ENCODE measurements around the gene SRP9. TPM values are rescaled to one million over a fixed set of nuclear protein-coding genes. Genes with fewer than 3 reads are reported as not detected.

SRP9 gene
- polyA plus RNA-seq (ENCODE audit: insufficient read length) = 168 TPM

GRCh38 chr1:225777583-225778336, at the start of gene SRP9:
Gene SRP9 (plus strand): TSS chr1:225777826. CDS start chr1:225777941, 115 bp downstream.
- peak; percentile 97 for DNase-seq (ENCODE audit: low read depth)

GRCh38 chr1:225731491-225731890, 46.1 kb upstream of the SRP9 start:
- no peak for DNase-seq (ENCODE audit: low read depth)

- no peak for DNase-seq (ENCODE audit: low read depth)
Measured at GRCh38 chr1:225733254-225733653, 44.4 kb upstream of the SRP9 start.

GRCh38 chr1:225735252-225736149, 42.1 kb upstream of the SRP9 start:
- peak; percentile 62 for DNase-seq (ENCODE audit: low read depth)

- DNase-seq (ENCODE audit: low read depth) = no peak
Measured at GRCh38 chr1:225736437-225737098, 41.1 kb upstream of the SRP9 start.

- DNase-seq (ENCODE audit: low read depth) = no peak
Measured at GRCh38 chr1:225737161-225737560, 40.5 kb upstream of the SRP9 start.

DNA sequence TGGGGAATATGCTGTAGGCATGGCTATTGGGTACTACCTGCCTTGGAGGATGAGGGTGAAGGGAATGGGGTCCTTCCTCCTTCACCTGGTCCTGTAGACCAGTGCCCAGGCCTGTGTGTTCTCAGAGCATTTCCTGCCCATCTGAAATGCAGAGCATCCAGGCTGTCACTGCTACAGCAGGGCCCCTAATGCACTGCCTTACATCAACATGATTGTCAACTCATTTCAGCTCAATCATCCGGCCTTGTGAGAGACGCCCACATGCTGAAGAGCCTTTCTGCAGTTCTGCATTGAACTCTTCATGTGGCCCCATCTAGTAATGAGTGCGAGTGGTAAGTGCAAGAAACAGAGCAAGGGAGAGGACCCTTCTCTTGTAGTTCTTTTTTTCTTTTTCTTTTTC, 39.8 kb upstream of the SRP9 start:
- DNase-seq (ENCODE audit: low read depth) = no peak

DNA sequence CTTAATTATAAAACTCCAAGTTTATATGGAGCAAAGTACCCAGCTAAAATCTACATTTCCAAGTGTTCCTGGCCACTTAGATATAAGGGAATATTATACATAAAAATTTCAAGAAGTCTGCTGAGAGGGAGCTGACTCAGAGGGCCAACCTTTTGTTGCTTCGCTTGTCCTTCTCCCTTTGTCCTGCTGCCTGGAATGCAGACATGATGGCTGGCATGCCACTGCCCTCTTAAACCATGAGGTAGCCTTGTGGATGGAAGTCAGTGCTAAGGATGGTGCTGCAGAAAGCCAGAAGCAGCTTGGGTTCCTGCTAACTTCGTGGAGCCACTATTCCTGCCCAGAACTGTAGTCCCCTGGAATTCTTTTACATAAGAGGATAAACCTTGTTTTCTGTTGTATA, 38.9 kb upstream of the SRP9 start:
- DNase-seq (ENCODE audit: low read depth) = no peak

DNA sequence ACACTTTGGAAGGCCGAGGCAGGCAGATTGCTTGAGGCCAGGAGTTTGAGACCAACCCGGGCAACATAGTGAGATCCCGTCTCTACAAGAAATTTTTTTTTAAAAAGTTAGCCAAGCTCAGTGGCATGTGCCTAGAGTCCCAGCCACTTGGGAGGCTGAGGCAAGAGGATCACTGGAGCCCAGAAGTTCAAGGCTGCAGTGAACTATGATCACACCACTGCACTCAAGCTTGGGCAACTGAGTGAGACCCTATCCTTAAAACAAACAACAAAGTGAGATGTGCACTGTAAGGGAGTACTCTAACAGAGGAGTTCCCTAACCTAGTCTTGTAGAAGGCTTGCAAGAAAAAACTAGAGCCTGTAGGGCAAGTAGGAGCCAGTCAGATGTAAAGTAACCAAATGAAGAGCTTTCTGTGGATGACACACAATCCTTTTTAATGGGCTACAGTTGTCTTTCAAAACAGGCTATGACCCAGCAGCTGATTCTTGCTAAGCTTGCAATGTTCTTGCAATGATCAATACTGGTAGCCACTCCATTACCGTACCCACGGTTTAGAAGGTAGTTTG, 38.0 kb upstream of the SRP9 start:
- no peak for DNase-seq (ENCODE audit: low read depth)

DNA sequence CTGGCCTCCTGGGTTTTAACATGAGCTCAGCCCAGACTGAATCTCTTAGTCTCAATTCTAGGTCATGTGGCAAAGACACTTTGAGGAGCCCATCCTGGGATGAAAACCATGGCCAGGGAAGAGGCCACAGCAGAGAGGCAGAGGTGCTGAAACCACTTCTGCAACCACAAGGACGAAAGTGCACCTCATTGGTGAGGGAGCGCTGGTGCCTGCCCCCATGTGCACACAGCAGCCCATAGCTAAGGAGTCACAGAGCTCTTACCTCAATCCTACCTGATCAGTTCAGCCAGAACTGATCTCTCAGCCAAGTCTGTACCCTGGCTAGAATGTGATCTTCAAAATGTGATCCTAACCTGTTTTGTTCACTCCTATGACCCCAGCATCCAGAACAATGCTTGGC, 32.9 kb upstream of the SRP9 start:
- DNase-seq (ENCODE audit: low read depth) = no peak

DNA sequence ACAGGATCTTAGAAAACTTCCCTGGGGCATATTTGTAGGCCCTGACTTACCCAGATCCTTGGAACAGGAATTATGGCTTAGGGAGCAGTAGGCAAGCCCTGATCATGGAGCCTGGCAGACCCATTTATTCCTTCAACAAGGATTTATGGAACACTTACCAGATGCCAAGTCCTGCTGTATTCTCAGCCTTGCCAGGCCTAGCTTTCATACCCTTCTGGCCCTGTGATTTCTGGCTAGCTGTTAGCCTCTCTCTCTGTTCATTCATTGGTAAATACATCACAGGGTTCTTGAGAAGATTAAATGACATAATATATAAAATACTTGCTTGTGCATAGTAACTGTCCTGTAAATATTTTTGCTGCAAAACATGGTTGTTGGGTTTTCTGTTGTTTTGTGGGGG, 32.4 kb upstream of the SRP9 start:
- no peak for DNase-seq (ENCODE audit: low read depth)

DNA sequence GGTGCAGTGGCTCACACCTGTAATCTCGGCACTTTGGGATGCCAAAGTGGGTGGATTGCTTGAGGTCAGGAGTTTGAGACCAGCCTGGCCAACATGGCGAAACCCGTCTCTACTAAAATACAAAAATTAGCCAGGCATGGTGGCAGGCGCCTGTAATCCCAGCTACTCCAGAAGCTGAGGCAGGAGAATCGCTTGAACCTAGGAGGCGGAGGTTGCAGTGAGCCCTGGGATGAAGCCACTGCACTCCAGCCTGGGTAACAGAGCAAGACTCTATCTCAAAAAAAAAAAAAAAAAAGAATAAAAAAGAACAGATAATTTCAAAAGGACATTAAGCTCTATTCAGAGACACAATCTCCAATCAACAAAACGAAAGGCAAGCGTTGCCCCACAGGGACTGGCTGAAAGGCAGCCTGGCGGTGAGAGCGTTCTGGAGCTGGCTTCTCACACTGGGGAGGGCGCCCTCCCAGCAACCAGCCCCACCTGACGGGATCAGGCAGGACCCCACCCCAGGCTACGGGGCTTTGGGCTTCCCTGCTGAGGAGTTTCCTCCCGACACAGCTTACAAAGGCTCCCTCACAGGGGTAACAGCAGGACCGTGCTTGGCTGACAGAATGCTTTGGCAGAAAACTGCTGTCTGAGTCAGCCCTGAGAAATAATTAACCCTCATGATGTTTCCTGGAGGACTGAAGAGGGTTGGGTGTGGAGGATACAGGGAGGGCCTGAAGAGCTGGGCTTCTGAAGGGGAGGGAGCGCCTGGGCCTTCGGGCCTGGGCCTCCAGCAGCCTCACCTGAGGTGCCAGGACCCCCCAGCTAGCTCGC, 31.1 kb upstream of the SRP9 start:
- no peak for DNase-seq (ENCODE audit: low read depth)

DNA sequence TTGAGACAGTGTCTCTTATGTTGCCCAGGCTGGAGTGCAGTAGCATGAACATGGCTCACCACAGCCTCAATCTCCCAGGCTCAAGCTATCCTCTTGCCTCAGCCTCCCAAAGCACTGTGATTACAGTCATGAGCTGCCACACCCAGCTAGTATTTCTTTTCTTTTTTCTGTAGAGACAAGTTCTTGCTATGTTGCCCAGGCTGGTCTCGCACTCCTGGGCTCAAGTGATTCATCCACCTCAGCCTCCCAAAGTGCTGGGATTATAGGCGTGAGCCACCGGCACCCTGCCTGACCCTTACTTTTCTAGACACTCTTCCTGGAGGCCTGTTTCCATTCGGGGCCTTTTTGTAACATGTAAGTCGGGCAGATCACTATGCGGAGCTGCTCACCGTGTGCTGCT, 30.1 kb upstream of the SRP9 start:
- DNase-seq (ENCODE audit: low read depth) = no peak

- no peak for DNase-seq (ENCODE audit: low read depth)
Measured at GRCh38 chr1:225748529-225748928, 29.1 kb upstream of the SRP9 start.

DNA sequence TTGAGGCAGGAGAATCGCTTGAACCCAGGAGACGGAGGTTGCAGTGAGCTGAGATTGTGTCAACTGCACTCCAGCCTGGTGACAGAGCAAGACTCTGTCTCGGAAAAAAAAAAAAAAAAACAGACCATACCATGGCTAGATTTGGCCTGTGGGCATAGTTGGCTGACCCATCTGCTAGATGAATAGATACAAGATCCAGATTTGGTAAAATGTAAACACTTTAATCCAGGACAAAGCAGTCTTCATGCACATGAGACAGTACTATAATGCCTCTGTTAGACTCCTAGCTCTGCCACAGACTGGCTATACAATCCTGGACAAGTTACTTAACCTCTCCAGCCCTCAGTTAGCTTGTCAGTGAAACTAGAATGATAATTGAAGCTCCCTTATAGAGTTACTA, 27.9 kb upstream of the SRP9 start:
- DNase-seq (ENCODE audit: low read depth) = no peak

DNA sequence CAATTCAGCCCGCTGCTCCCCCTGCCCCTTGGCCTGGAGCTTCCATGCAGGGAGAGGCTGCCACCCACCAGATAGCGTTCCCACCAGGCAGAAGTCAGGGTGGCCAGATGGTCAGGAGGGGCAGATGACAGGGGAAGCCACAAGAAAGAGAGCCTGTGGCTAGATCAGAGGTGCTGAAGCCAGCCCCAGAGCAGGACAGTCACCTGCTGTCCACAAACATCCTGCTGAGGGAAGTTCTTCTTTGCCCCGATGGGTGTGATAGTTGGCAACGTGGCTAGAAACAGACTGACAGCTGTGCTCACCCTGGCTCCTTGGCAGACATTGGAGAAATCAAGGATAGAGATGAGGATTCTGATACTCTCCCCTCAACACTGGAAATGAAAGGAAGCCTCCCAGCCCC, 27.2 kb upstream of the SRP9 start:
- no peak for DNase-seq (ENCODE audit: low read depth)

- no peak for DNase-seq (ENCODE audit: low read depth)
Measured at GRCh38 chr1:225750875-225751824, 26.5 kb upstream of the SRP9 start.

GRCh38 chr1:225752245-225752644, 25.4 kb upstream of the SRP9 start:
- DNase-seq (ENCODE audit: low read depth) = no peak

GRCh38 chr1:225754940-225755641, 22.5 kb upstream of the SRP9 start:
- no peak for DNase-seq (ENCODE audit: low read depth)
